ENCODE data around the gene GGA1. TPM values are rescaled to one million over a fixed set of nuclear protein-coding genes. Genes with fewer than 3 reads are reported as not detected.

GGA1 gene
- total RNA-seq, 3 donors from 2014 or later (not counting 1 experiment from before 2014, with no cell fraction given), result 69.3 to 87.8 (median 80.2) TPM

GRCh38 chr22:37566329-37566837 is 42.3 kb upstream of the GGA1 start:
- Mint-ChIP-seq H3K9me3 (no peaks in the 10 kb centered on the region), H3K4me1 (peaks cover 30 to 33% of the 10 kb centered on the region in 2 donors), H3K4me3 (peak overlapping the region; percentile 65), H3K36me3 (no peaks in the 10 kb centered on the region), H3K27ac (peak overlapping the region; percentile 67 to 82), H3K27me3 (ENCODE audit: low read depth in 2 of 2) (peaks cover 24 to 36% of the 10 kb centered on the region in 2 donors)
- Histone ChIP-seq H3K27ac (ENCODE audit: low read length) (peak overlapping the region; percentile 62), H3K9me3 (ENCODE audit: control insufficient read depth, insufficient read depth, low read length) (no peaks in the 10 kb centered on the region), H3K27me3 (ENCODE audit: control insufficient read depth, insufficient read depth, low read length) (peaks cover 24% of the 10 kb centered on the region), H3K36me3 (ENCODE audit: control insufficient read depth, insufficient read depth, low read length) (no peaks in the 10 kb centered on the region), H3K4me1 (ENCODE audit: control insufficient read depth, insufficient read depth, low read length) (peaks cover 43% of the 10 kb centered on the region), H3K4me3 (ENCODE audit: low read length) (no peak overlapping the region)
- ATAC-seq, result peak; percentile 57 to 75 (median 70)
- peak; percentile 58 to 75 for DNase-seq
- intact Hi-C loops (cut with micrococcal nuclease), result loop anchor here (5.0 kb wide), 1 partner anchor 79 kb away; the partner anchor contains the start of gene MFNG
- no peak for TF ChIP-seq CTCF (IDR thresholded peaks at IDR 0.05)
- WGBS (ENCODE audit: insufficient coverage), result 2% methylated on average over 28 of the region's 28 CpGs

DNA sequence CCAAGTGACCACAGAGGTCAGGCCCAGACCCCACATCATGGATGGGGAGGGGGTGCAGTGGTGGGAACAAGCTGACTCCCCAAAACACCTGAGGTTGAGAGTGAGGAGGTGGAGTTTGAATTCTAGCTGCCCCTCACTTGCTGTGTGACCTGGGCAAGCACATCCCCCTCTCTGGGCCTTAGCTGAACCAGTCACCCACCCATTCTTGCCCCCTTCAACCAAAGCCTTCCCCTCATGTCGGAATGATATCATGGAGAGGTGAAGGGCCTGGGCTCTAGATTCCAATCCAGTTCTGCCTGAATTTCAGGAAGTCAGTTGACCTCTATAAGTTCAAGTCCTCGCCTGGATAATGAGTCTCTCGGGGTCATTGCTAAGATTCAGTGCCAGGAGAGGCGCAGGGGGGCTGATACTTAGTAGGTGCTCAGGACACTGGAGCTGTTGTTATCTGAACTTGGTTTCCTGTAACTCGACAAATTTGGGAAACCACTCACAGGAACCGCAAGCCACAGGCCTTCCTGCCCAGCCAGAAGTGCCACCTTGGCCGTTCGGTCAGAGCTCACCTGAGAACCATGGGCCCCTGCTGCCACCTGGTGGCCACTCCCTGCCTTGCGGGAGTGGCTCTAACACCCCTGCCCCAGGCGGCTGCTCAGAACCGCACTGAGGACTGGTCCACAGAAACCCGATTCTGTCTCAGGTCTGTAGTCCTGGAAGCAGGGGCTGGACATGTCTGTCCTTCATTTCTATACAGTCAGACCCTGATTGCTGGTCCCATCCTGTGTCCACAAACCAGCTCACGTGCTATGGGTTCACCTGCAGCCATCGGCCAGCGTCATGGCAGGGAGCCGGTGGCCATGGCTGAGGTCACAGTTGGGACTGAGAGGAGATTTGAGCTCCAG is 41.5 kb upstream of the GGA1 start:
- H3K4me3 ChIP-seq (ENCODE audit: low read length), result no peak overlapping the region
- H3K9me3 ChIP-seq (ENCODE audit: control insufficient read depth, insufficient read depth, low read length), result no peaks in the 10 kb centered on the region
- WGBS (ENCODE audit: insufficient coverage), result 25% methylated on average over 16 of the region's 16 CpGs
- H3K4me1 ChIP-seq (ENCODE audit: control insufficient read depth, insufficient read depth, low read length), result peaks cover 35% of the 10 kb centered on the region
- ATAC-seq (peak; percentile 81 to 91 (median 83)), DNase-seq (peak; percentile 88 to 94)
- peak; percentile 95 for TF ChIP-seq CTCF (IDR thresholded peaks at IDR 0.05)
- Mint-ChIP-seq H3K27me3 (ENCODE audit: low read depth in 2 of 2) (peaks cover 18 to 31% of the 10 kb centered on the region in 2 donors), H3K4me3 (peak overlapping the region; percentile 65), H3K9me3 (no peaks in the 10 kb centered on the region), H3K4me1 (peaks cover 23 to 25% of the 10 kb centered on the region in 2 donors), H3K36me3 (no peaks in the 10 kb centered on the region), H3K27ac (peak overlapping the region; percentile 67 to 82)
- intact Hi-C loops (cut with micrococcal nuclease), result loop anchor here (1.0 to 5.0 kb wide), 2 partner anchors 28 to 80 kb away; partner anchors contain the start of gene MFNG
- H3K27ac ChIP-seq (ENCODE audit: low read length), result peak overlapping the region; percentile 62
- no peaks in the 10 kb centered on the region for H3K36me3 ChIP-seq (ENCODE audit: control insufficient read depth, insufficient read depth, low read length)
- peaks cover 16% of the 10 kb centered on the region for H3K27me3 ChIP-seq (ENCODE audit: control insufficient read depth, insufficient read depth, low read length)

DNA sequence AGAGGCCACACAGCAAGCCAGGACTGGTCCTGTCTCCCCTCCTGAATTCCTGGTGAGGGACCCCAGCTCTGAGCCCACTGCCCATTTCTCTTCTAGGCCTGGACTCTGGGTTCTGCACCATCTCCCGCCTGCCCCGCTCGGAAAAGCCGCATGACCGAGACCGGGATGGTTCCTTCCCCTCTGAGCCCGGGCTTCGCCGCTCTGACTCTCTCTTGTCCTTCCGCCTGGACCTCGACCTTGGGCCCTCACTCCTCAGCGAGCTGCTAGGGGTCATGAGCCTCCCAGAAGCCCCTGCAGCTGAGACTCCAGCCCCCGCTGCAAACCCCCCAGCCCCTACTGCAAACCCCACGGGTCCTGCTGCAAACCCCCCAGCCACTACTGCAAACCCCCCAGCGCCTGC is 40.6 kb upstream of the GGA1 start:
- H3K4me1 ChIP-seq (ENCODE audit: control insufficient read depth, insufficient read depth, low read length), result peaks cover 26% of the 10 kb centered on the region
- H3K4me3 Mint-ChIP-seq, result no peak overlapping the region
- 96% methylated on average over 12 of the region's 15 CpGs for WGBS (ENCODE audit: insufficient coverage)
- ATAC-seq (no peak), DNase-seq (no peak)
- no peaks in the 10 kb centered on the region for H3K36me3 ChIP-seq (ENCODE audit: control insufficient read depth, insufficient read depth, low read length)
- intact Hi-C loops (cut with micrococcal nuclease), result loop anchor here (5.0 kb wide), 1 partner anchor 81 kb away; the partner anchor contains the start of gene MFNG
- H3K4me1 Mint-ChIP-seq, result peaks cover 22 to 23% of the 10 kb centered on the region in 2 donors
- H3K27ac ChIP-seq (ENCODE audit: low read length), result no peak overlapping the region
- peaks cover 13 to 25% of the 10 kb centered on the region in 2 donors for H3K27me3 Mint-ChIP-seq (ENCODE audit: low read depth in 2 of 2)
- H3K9me3 Mint-ChIP-seq, result no peaks in the 10 kb centered on the region
- H3K9me3 ChIP-seq (ENCODE audit: control insufficient read depth, insufficient read depth, low read length), result no peaks in the 10 kb centered on the region
- no peak for TF ChIP-seq CTCF (IDR thresholded peaks at IDR 0.05)
- no peak overlapping the region for H3K27ac Mint-ChIP-seq
- H3K27me3 ChIP-seq (ENCODE audit: control insufficient read depth, insufficient read depth, low read length), result peaks cover 8% of the 10 kb centered on the region
- no peaks in the 10 kb centered on the region for H3K36me3 Mint-ChIP-seq
- H3K4me3 ChIP-seq (ENCODE audit: low read length), result no peak overlapping the region

Measured in natural killer cell (primary cell).